ENCODE results near the gene KRTAP5-1.
A peak's percentile ranks its signal among the peaks of the same experiment; 100 is the strongest.

Gene KRTAP5-1

GRCh38 chr11:1557051-1557884 is 27.8 kb downstream of the KRTAP5-1 start:
- Histone ChIP-seq H3K9me3 (replicated peaks in 1 of 11) (no peaks in the 10 kb centered on the region), H3K4me3 (no peak overlapping the region), H3K27me3 (peaks cover 33 to 70% (median 52%) of the 10 kb centered on the region in 11 experiments), H3K9ac (no peak overlapping the region), H3K27ac (no peak overlapping the region), H3K36me3 (peaks cover 0 to 46% (median 0%) of the 10 kb centered on the region in 11 experiments; a peak in 5 of 22 replicates), H4K20me1 (peaks cover 0 to 74% (median 37%) of the 10 kb centered on the region in 11 experiments; a peak in 13 of 22 replicates), H3K4me2 (no peak overlapping the region), H3K4me1 (peaks cover 0 to 4% (median 0%) of the 10 kb centered on the region in 10 experiments; a peak in 2 of 20 replicates)
- no peak for TF ChIP-seq Cebpa-rat (IDR thresholded peaks at IDR 0.05)

- Histone ChIP-seq H3K27me3 (peaks cover 33 to 72% (median 54%) of the 10 kb centered on the region in 11 experiments), H3K4me2 (no peak overlapping the region)
Measured at GRCh38 chr11:1556278-1556902, 28.7 kb downstream of the KRTAP5-1 start.

GRCh38 chr11:1555713-1556153 is 29.4 kb downstream of the KRTAP5-1 start:
- no peak for TF ChIP-seq Cebpa-rat (IDR thresholded peaks at IDR 0.05)
- Histone ChIP-seq H3K4me3 (no peak overlapping the region), H4K20me1 (peaks cover 0 to 59% (median 22%) of the 10 kb centered on the region in 11 experiments; a peak in 13 of 22 replicates), H3K27ac (no peak overlapping the region), H3K9me3 (replicated peaks in 1 of 11) (no peaks in the 10 kb centered on the region), H3K4me1 (peaks cover 0 to 4% (median 0%) of the 10 kb centered on the region in 10 experiments; a peak in 2 of 20 replicates), H3K36me3 (peaks cover 0 to 31% (median 0%) of the 10 kb centered on the region in 11 experiments; a peak in 5 of 22 replicates), H3K9ac (no peak overlapping the region), H3K27me3 (peaks cover 33 to 72% (median 54%) of the 10 kb centered on the region in 11 experiments), H3K4me2 (no peak overlapping the region)

More at GRCh38 chr11:1556278-1556902, 28.7 kb downstream of the KRTAP5-1 start:
- H3K4me1 ChIP-seq = peaks cover 0 to 4% (median 0%) of the 10 kb centered on the region in 10 experiments; a peak in 2 of 20 replicates
- H3K9ac ChIP-seq = no peak overlapping the region
- peaks cover 0 to 66% (median 29%) of the 10 kb centered on the region in 11 experiments; a peak in 13 of 22 replicates for H4K20me1 ChIP-seq
- H3K9me3 ChIP-seq (replicated peaks in 1 of 11) = no peaks in the 10 kb centered on the region
- no peak for TF ChIP-seq Cebpa-rat (IDR thresholded peaks at IDR 0.05)
- peaks cover 0 to 37% (median 0%) of the 10 kb centered on the region in 11 experiments; a peak in 5 of 22 replicates for H3K36me3 ChIP-seq
- H3K4me3 ChIP-seq = no peak overlapping the region
- no peak overlapping the region for H3K27ac ChIP-seq

GRCh38 chr11:1554981-1555712 is 29.9 kb downstream of the KRTAP5-1 start:
- no peak overlapping the region for H3K27ac ChIP-seq
- H3K4me2 ChIP-seq = no peak overlapping the region
- peaks cover 0 to 53% (median 16%) of the 10 kb centered on the region in 11 experiments; a peak in 13 of 22 replicates for H4K20me1 ChIP-seq
- peaks cover 0 to 25% (median 0%) of the 10 kb centered on the region in 11 experiments; a peak in 5 of 22 replicates for H3K36me3 ChIP-seq
- no peak overlapping the region for H3K4me3 ChIP-seq
- no peak overlapping the region for H3K9ac ChIP-seq
- no peaks in the 10 kb centered on the region for H3K9me3 ChIP-seq (replicated peaks in 1 of 11)
- peaks cover 0 to 4% (median 0%) of the 10 kb centered on the region in 10 experiments; a peak in 2 of 20 replicates for H3K4me1 ChIP-seq
- TF ChIP-seq Cebpa-rat (IDR thresholded peaks at IDR 0.05) = no peak
- peaks cover 33 to 73% (median 55%) of the 10 kb centered on the region in 11 experiments for H3K27me3 ChIP-seq

GRCh38 chr11:1553808-1554594 is 31.1 kb downstream of the KRTAP5-1 start:
- no peak for TF ChIP-seq Cebpa-rat (IDR thresholded peaks at IDR 0.05)
- no peaks in the 10 kb centered on the region for H3K9me3 ChIP-seq (replicated peaks in 1 of 11)
- peaks cover 0 to 19% (median 0%) of the 10 kb centered on the region in 11 experiments; a peak in 5 of 22 replicates for H3K36me3 ChIP-seq
- no peak overlapping the region for H3K9ac ChIP-seq
- peaks cover 0 to 42% (median 5%) of the 10 kb centered on the region in 11 experiments; a peak in 12 of 22 replicates for H4K20me1 ChIP-seq
- H3K4me2 ChIP-seq = no peak overlapping the region
- peaks cover 0 to 6% (median under 1%) of the 10 kb centered on the region in 10 experiments; a peak in 5 of 20 replicates for H3K4me1 ChIP-seq
- H3K27ac ChIP-seq = no peak overlapping the region
- no peak overlapping the region for H3K4me3 ChIP-seq
- peaks cover 36 to 79% (median 67%) of the 10 kb centered on the region in 11 experiments for H3K27me3 ChIP-seq

GRCh38 chr11:1549338-1550330 is 35.4 kb downstream of the KRTAP5-1 start:
- H3K4me2 ChIP-seq = peak overlapping the region in 3 of 11 experiments; percentile 20 to 78 (median 70); a peak in 2 of 22 replicates

More at GRCh38 chr11:1549338-1550330, 35.4 kb downstream of the KRTAP5-1 start:
- Histone ChIP-seq H4K20me1 (peaks cover 0 to 36% (median 6%) of the 10 kb centered on the region in 11 experiments; a peak in 15 of 22 replicates), H3K27me3 (peaks cover 61 to 83% (median 81%) of the 10 kb centered on the region in 11 experiments), H3K4me3 (no peak overlapping the region), H3K27ac (no peak overlapping the region), H3K36me3 (no peaks in the 10 kb centered on the region), H3K9ac (no peak overlapping the region), H3K9me3 (replicated peaks in 1 of 11) (no peaks in the 10 kb centered on the region), H3K4me1 (peaks cover 21 to 42% (median 33%) of the 10 kb centered on the region in 10 experiments)
- no peak for TF ChIP-seq Cebpa-rat (IDR thresholded peaks at IDR 0.05)
